ENCODE data around the gene HOXD12. TPM values are rescaled to one million over a fixed set of nuclear protein-coding genes. Genes with fewer than 3 reads are reported as not detected.

Gene HOXD12
- total RNA-seq, 1 experiment from 2014 or later: 0.13 TPM

DNA sequence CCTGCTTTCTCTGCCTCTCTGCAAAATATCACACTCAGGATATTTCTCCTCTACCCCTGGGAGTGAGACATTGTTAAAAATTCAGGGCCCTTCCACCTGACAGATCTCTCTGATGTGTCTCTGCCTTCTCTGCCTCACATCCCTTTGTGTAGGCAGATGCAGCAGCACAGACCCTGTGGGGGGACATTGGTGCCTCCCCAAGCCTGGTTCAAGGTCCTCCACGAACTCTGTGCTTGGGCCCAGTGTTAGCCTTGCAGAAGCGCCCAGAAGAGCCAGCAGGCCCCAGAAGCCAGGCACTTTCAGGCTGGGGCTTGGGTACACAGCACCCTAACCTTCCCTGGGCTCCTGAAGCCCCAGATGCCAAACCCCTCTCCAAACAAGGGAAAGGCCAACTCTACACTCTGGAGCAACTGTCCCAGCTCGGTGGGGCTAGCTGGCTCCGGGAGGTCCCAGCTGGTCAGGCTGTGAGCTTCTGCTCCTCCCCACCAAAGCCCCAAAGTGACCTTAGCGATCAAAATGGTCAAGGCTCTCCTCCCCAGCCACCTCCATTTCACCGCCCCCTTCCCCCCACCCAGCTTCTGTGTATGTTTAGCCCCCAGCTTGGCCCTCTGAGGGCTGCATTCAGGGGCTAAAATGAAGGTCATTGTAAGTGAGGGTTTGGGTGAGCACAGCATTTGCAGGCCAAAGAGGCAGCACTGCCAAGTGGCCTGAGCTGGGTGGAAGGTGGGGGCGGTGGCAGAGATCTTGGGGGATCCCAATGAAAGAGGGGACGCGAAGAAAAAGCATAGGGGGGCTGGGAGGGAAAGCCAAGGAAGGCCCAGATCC lies 25.6 kb downstream of the HOXD12 start:
- no TSS peak for BruUV-seq (replicated peaks)
- in situ Hi-C loops (cut with HindIII; ENCODE audit: low pct_unique_long_range_greater_than_20kb, low sequenced_read_pairs): no loop called here
- no peaks in the 10 kb centered on the region for H3K9me3 ChIP-seq (ENCODE audit: control insufficient read depth, insufficient read depth, low read depth, low read length)
- H3K27me3 ChIP-seq (ENCODE audit: control insufficient read depth, insufficient read depth, low read length): no peaks in the 10 kb centered on the region
- H3K27ac ChIP-seq (ENCODE audit: low read length): no peak overlapping the region
- DNase-seq (ENCODE audit: low read depth, low spot score) (no peak), ATAC-seq (peak; percentile 30; the same call in 1 of the 2 replicates)
- intact Hi-C loops (cut with micrococcal nuclease; ENCODE audit: unreplicated experiment): loop anchor here (5.0 to 10.0 kb wide), 4 partner anchors 527 to 1037 kb away; no protein-coding TSS in a partner anchor
- H3K36me3 ChIP-seq (ENCODE audit: control insufficient read depth, insufficient read depth, low read length): no peaks in the 10 kb centered on the region
- no peak overlapping the region for H3K4me3 ChIP-seq (ENCODE audit: low read depth in 2 of 2, low read length in 2 of 2)
- ChIA-PET POLR2A (no interaction called here), CTCF (interaction anchor here (0.6 to 1.2 kb wide), 2 partner anchors 246 to 529 kb away, joined by 3 to 4 read pairs; no protein-coding TSS in a partner anchor)
- H3K4me1 ChIP-seq (ENCODE audit: control insufficient read depth, insufficient read depth, low read length): peaks cover 7% of the 10 kb centered on the region
- TF ChIP-seq, protein P1, sequence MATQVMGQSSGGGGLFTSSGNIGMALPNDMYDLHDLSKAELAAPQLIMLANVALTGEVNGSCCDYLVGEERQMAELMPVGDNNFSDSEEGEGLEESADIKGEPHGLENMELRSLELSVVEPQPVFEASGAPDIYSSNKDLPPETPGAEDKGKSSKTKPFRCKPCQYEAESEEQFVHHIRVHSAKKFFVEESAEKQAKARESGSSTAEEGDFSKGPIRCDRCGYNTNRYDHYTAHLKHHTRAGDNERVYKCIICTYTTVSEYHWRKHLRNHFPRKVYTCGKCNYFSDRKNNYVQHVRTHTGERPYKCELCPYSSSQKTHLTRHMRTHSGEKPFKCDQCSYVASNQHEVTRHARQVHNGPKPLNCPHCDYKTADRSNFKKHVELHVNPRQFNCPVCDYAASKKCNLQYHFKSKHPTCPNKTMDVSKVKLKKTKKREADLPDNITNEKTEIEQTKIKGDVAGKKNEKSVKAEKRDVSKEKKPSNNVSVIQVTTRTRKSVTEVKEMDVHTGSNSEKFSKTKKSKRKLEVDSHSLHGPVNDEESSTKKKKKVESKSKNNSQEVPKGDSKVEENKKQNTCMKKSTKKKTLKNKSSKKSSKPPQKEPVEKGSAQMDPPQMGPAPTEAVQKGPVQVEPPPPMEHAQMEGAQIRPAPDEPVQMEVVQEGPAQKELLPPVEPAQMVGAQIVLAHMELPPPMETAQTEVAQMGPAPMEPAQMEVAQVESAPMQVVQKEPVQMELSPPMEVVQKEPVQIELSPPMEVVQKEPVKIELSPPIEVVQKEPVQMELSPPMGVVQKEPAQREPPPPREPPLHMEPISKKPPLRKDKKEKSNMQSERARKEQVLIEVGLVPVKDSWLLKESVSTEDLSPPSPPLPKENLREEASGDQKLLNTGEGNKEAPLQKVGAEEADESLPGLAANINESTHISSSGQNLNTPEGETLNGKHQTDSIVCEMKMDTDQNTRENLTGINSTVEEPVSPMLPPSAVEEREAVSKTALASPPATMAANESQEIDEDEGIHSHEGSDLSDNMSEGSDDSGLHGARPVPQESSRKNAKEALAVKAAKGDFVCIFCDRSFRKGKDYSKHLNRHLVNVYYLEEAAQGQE (IDR thresholded peaks at IDR 0.05; ENCODE audit: insufficient read depth in 1 of 2, low read depth in 2 of 2, low read length in 1 of 2): no peak
- TF ChIP-seq SIN3A (IDR thresholded peaks at IDR 0.05; ENCODE audit: borderline replicate concordance, insufficient read depth, low read depth, low read length): no peak
- TF ChIP-seq, protein P2, sequence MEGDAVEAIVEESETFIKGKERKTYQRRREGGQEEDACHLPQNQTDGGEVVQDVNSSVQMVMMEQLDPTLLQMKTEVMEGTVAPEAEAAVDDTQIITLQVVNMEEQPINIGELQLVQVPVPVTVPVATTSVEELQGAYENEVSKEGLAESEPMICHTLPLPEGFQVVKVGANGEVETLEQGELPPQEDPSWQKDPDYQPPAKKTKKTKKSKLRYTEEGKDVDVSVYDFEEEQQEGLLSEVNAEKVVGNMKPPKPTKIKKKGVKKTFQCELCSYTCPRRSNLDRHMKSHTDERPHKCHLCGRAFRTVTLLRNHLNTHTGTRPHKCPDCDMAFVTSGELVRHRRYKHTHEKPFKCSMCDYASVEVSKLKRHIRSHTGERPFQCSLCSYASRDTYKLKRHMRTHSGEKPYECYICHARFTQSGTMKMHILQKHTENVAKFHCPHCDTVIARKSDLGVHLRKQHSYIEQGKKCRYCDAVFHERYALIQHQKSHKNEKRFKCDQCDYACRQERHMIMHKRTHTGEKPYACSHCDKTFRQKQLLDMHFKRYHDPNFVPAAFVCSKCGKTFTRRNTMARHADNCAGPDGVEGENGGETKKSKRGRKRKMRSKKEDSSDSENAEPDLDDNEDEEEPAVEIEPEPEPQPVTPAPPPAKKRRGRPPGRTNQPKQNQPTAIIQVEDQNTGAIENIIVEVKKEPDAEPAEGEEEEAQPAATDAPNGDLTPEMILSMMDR (IDR thresholded peaks at IDR 0.05): no peak
- TF ChIP-seq POLR2AphosphoS5 (IDR thresholded peaks at IDR 0.05; ENCODE audit: low read depth, low read length): no peak
- no peak for TF ChIP-seq TCF7L2 (IDR thresholded peaks at IDR 0.05; ENCODE audit: low read depth, low read length)

DNA sequence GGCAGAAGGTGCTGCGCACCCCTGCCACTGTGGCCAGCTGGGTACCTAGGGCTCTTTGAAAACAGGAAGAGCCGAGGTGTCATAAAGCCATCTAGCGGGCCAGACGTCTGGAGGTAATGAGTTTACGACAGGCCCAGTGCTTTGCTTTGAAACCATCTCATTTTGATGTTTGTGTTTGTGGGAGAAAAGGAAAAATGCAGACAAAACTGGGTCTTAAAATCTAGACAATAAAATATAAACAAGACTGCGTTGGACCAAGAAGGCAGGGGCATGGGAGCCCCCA lies 26.1 kb downstream of the HOXD12 start:
- H3K4me3 ChIP-seq (ENCODE audit: low read depth in 2 of 2, low read length in 2 of 2): no peak overlapping the region
- no peaks in the 10 kb centered on the region for H3K36me3 ChIP-seq (ENCODE audit: control insufficient read depth, insufficient read depth, low read length)
- BruUV-seq (replicated peaks): no TSS peak
- DNase-seq (ENCODE audit: low read depth, low spot score) (no peak), ATAC-seq (no peak)
- no peaks in the 10 kb centered on the region for H3K27me3 ChIP-seq (ENCODE audit: control insufficient read depth, insufficient read depth, low read length)
- H3K4me1 ChIP-seq (ENCODE audit: control insufficient read depth, insufficient read depth, low read length): peaks cover 7% of the 10 kb centered on the region
- ChIA-PET CTCF (interaction anchor here (1.2 kb wide), 1 partner anchor 528 kb away, joined by 4 read pairs; no protein-coding TSS in a partner anchor), POLR2A (no interaction called here)
- no peak overlapping the region for H3K27ac ChIP-seq (ENCODE audit: low read length)
- in situ Hi-C loops (cut with HindIII; ENCODE audit: low pct_unique_long_range_greater_than_20kb, low sequenced_read_pairs): no loop called here
- H3K9me3 ChIP-seq (ENCODE audit: control insufficient read depth, insufficient read depth, low read depth, low read length): no peaks in the 10 kb centered on the region
- TF ChIP-seq, protein P2 (IDR thresholded peaks at IDR 0.05): no peak
- TF ChIP-seq POLR2AphosphoS5 (IDR thresholded peaks at IDR 0.05; ENCODE audit: low read depth, low read length) (no peak), TCF7L2 (IDR thresholded peaks at IDR 0.05; ENCODE audit: low read depth, low read length) (no peak), SIN3A (IDR thresholded peaks at IDR 0.05; ENCODE audit: borderline replicate concordance, insufficient read depth, low read depth, low read length) (no peak)
- TF ChIP-seq, protein P1 (IDR thresholded peaks at IDR 0.05; ENCODE audit: insufficient read depth in 1 of 2, low read depth in 2 of 2, low read length in 1 of 2): no peak
- intact Hi-C loops (cut with micrococcal nuclease; ENCODE audit: unreplicated experiment): loop anchor here (2.0 to 10.0 kb wide), 5 partner anchors 513 to 1037 kb away; no protein-coding TSS in a partner anchor

All from Panc1 (cell line).